SK-N-MC (cell line): ENCODE results near the gene NPIPB5.
"Not testable (repeated sequence)": the region's sequence is repeated elsewhere in the genome, so short reads cannot be mapped to it uniquely, and the experiment has no call there.

Experiments used
- DNase-seq: peaks from one replicate; pipeline ENCODE4 v3.0.0-alpha.2; 2011; ENCODE audit warnings: low read depth, low spot score
- H3K27ac ChIP-seq: fragments of 200-600 bp; sonication (generic); 2 replicates; pipeline ENCODE4 v1.5.1; 2016; ENCODE audit warnings: mixed run types
- H3K36me3 ChIP-seq: fragments of 200-600 bp; sonication (generic); 2 replicates; pipeline ENCODE4 v1.6.1; 2017; ENCODE audit warnings: antibody characterized with exemption, low read length, mixed read lengths; ENCODE audit not compliant: insufficient read depth
- H3K4me3 ChIP-seq: fragments of 200-600 bp; sonication (generic); 2 replicates; pipeline ENCODE4 v1.5.1; 2016
- H3K9ac ChIP-seq: fragments of 200-600 bp; sonication (generic); 2 replicates; pipeline ENCODE4 v1.8.0; 2017; ENCODE audit warnings: mixed run types, mixed read lengths; ENCODE audit not compliant: insufficient read length
- H3K9me3 ChIP-seq: fragments of 200-600 bp; sonication (generic); 2 replicates; pipeline ENCODE4 v1.6.1; 2017; ENCODE audit warnings: low read depth, mild to moderate bottlenecking, antibody characterized with exemption, low read length, moderate library complexity, mixed read lengths

NPIPB5 gene

GRCh38 chr16:22510591-22510990 lies at the start of gene NPIPB5:
Gene NPIPB5, plus strand, starts transcription at chr16:22510891. Its CDS starts 2,911 bp downstream, at chr16:22513802.
- not testable (repeated sequence) for DNase-seq, H3K36me3 ChIP-seq

GRCh38 chr16:22468846-22469245 lies 41.8 kb upstream of the NPIPB5 start:
- H3K9ac ChIP-seq, H3K4me3 ChIP-seq, H3K27ac ChIP-seq, H3K36me3 ChIP-seq, H3K9me3 ChIP-seq, DNase-seq: not testable (repeated sequence)

More at GRCh38 chr16:22510591-22510990, at the start of gene NPIPB5:
- not testable (repeated sequence) for H3K9me3 ChIP-seq, H3K4me3 ChIP-seq, H3K9ac ChIP-seq, H3K27ac ChIP-seq

GRCh38 chr16:22537996-22538395 lies 27.3 kb downstream of the NPIPB5 start:
- not testable (repeated sequence) for H3K4me3 ChIP-seq

GRCh38 chr16:22544809-22545208 lies 34.1 kb downstream of the NPIPB5 start:
- DNase-seq, H3K4me3 ChIP-seq, H3K9me3 ChIP-seq, H3K9ac ChIP-seq, H3K27ac ChIP-seq, H3K36me3 ChIP-seq: not testable (repeated sequence)

More at GRCh38 chr16:22537996-22538395, 27.3 kb downstream of the NPIPB5 start:
- H3K27ac ChIP-seq, DNase-seq, H3K36me3 ChIP-seq, H3K9me3 ChIP-seq, H3K9ac ChIP-seq: not testable (repeated sequence)

- H3K9ac ChIP-seq, H3K27ac ChIP-seq, H3K36me3 ChIP-seq, H3K4me3 ChIP-seq, H3K9me3 ChIP-seq, DNase-seq: not testable (repeated sequence)
Observed at GRCh38 chr16:22546630-22547029, 35.9 kb downstream of the NPIPB5 start.

GRCh38 chr16:22547170-22547765 lies 36.6 kb downstream of the NPIPB5 start:
- H3K9ac ChIP-seq, H3K9me3 ChIP-seq, H3K36me3 ChIP-seq, H3K27ac ChIP-seq, H3K4me3 ChIP-seq, DNase-seq: not testable (repeated sequence)

GRCh38 chr16:22549853-22550252 lies 39.2 kb downstream of the NPIPB5 start:
- H3K27ac ChIP-seq, H3K36me3 ChIP-seq, H3K9ac ChIP-seq, H3K9me3 ChIP-seq, H3K4me3 ChIP-seq, DNase-seq: not testable (repeated sequence)

- not testable (repeated sequence) for H3K9me3 ChIP-seq, H3K36me3 ChIP-seq, H3K9ac ChIP-seq, H3K27ac ChIP-seq, DNase-seq, H3K4me3 ChIP-seq
Observed at GRCh38 chr16:22551143-22551542, 40.5 kb downstream of the NPIPB5 start.

GRCh38 chr16:22551651-22552050 lies 41.0 kb downstream of the NPIPB5 start:
- H3K9ac ChIP-seq, DNase-seq, H3K4me3 ChIP-seq, H3K27ac ChIP-seq, H3K36me3 ChIP-seq, H3K9me3 ChIP-seq: not testable (repeated sequence)

- DNase-seq, H3K27ac ChIP-seq, H3K4me3 ChIP-seq, H3K9me3 ChIP-seq, H3K9ac ChIP-seq, H3K36me3 ChIP-seq: not testable (repeated sequence)
Observed at GRCh38 chr16:22556759-22557158, 46.1 kb downstream of the NPIPB5 start.
